ENCODE results near the gene LSS.

LSS gene

DNA sequence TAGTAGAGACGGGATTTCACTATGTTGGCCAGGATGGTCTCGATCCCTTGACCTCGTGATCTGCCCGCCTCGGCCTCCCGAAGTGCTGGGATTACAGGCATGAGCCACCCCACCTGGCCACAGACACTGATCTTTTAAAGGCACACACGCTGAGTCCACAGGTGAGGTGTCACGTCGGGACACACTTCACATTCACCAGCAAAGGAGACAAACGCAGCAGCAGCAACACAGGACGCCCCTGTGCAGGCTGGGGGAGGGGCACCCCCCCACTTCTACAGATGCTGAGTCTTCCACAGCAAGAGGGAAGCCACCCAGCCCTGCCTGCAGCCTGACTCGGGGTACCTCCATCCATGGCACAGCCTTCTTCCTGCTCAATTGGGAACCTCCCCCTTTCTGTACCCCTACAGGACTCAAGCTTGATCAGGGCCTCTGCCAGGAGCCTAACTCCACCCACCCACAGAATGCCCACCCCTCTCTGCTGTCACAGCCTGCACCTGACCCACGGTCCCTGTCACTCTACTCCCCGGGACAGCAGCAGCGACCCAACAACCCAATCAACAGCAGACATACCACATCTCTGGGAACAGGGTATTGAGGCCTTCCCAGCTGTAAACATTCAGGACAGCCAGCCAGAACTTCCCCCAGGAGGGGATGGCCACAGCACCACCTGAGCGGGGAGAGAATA lies 9.5 kb downstream of the LSS start:
- no peak for DNase-seq (ENCODE audit: low read depth in 2 of 2)

DNA sequence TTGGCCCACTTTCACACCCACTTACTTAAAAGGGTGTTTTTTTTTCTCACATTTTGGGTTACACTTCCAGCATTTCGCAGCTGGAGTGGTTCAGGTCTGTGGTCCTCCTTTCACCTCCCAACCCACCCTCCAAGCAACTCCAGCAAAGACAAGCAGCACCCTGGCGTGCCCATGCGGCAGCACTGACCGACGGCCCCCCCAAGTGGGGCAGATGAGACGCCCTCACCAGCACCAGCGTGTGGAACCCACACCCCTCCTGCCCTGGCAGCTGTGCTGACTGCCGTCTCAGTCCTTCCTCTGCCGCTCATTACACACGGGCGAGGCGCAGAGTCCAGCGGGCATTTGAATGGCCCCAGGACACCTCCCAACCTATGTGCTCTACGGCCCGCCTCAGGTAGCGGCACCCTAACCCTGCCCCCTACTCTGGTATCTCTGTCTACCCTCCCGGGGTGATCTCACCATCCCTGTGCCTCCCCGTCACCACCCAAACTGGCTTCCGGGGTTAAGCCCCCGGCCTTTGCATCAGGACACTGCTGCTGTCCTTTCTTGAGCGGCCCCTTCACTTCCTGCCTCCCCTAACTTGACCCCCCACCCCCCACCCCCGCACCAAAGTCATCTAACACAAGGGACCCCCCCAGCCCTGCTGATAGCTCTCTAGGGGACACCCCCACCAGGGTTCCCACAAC lies 10.9 kb downstream of the LSS start:
- no peak for DNase-seq (ENCODE audit: low read depth in 2 of 2)

DNA sequence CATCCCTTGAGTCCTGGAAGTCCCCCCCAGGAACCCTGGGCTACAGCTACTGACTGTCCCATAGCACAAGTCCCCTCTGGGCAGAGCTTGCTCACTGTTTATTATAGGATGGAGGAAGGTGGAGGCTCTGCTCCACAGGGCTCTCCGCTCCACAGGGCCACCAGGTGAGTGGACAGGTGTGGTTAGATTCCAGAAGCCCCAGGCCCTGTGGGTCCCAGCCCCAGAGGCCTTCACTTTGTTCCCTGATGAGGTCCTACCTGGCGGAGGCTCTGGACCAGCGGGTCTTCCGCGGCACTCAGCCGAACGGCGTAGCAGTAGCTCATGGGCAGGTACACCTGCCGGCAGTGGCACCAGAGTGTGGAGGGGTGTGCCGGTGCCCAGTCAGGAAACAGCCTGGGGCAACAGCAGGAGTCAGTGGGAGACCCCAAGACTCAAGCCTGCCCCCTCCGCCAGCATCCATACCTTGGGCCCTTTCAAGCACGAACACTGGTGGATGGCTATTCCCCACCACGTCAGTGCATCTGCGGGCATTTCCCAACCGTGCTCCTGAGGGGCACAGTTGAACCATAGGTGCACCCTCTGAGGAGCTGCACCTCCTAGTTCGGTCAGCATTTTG lies 12.3 kb downstream of the LSS start:
- DNase-seq (ENCODE audit: low read depth in 2 of 2): no peak

DNA sequence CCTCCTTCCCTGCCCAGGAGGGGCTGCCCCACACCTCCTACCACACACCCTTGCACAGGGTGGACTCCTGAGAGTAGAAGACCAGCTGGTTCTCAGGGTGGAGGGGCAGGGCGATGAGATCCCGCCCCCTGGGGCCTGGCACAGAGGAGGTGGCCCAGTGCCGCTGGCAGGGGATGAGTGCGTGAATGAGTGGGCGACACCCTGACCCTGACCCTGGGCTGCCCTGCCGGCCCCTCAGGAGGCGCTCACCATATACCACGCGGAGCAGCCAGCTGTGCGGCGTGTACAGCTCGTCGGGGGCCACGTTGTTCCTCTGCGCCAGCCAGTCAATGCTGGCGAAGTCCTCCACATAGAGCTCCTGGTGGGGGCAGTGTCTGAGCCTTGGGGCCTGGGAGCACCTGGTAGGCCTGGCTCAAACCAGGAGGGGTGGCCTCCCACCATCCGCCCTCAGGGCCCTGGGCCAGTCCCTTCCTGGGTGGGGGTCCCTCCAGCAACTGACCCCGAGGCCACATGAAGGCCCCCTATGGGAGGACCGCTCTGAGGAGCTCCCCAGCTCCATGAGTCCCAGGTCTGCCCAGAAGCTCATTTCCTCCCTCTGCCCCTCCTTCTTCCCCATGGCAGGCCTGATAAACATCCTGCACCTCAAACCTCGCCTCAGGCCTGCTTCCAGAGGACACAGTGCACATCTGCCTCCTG lies 13.0 kb downstream of the LSS start:
- no peak for DNase-seq (ENCODE audit: low read depth in 2 of 2)

DNA sequence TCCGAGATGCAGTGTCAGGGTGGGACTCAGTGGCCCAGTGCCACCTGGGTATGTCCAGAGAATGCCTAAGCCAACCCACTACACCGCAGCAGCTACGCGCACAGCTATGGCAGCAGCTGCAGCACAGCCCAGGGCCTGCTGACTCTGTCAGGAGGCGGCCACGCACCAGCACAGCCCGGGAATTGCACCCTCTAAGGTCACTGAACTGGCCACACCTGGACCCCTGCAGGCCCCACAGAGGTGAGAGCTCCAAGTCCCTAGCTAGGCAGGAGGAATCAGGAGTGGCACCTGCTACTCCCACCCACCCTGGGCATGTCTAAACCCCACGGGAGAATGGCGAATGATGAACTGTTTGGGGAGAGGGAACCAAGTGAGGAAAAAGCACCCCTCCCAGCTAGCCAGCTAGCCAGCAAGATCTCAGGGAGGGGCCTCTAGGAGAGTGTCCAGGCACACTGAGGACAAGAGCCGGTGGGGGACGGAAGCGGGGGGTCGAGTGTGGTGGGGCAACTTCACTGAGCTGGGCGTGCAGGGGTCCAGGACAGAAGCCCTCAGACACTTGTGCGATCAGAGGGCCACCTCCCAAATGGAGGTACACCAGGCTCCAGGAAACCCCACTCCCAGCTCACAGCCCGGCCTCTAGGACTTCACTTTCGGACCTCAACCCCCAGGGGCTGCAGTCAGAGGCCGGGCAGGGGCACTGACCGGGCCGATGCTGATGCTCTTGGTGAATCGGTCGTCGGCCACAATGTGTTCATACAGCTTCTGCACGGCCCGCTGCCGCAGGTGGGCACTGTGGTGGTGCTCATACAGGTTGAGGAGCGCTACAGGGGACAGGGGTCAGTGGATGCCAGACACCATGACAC lies 13.9 kb downstream of the LSS start:
- no peak for DNase-seq (ENCODE audit: low read depth in 2 of 2)

DNA sequence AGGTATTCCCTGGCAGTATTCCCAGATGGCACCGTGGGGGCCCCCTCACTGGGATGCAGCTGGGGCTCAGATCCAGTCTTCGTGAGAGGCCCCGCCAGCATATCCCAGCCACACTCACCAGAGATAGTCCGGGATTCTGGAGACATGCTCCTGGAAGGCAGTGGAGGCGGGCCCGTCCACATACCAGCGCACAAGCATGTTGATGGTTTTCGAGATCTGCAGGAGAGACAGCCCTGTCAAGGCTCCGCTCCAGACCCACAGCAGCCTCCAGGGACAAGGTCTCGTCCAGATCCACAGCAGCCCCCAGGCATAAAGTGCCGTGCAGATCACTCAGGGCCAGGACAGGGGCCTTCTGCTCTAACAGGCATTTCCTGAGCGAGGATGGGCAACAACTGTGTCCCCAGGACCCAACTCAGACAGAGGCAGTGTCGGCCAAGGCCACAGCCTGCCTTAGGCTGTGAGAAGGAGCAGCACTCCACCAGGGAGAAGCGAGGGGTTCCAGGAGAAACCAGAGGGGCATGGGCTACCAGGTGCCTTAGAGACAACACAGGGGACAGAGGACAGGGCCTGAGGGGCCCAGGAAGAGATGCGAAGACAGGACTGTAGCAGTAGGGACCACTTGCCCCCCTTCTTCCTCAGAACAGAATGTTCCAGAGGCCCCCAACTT lies 14.8 kb downstream of the LSS start:
- no peak for DNase-seq (ENCODE audit: low read depth in 2 of 2)

DNA sequence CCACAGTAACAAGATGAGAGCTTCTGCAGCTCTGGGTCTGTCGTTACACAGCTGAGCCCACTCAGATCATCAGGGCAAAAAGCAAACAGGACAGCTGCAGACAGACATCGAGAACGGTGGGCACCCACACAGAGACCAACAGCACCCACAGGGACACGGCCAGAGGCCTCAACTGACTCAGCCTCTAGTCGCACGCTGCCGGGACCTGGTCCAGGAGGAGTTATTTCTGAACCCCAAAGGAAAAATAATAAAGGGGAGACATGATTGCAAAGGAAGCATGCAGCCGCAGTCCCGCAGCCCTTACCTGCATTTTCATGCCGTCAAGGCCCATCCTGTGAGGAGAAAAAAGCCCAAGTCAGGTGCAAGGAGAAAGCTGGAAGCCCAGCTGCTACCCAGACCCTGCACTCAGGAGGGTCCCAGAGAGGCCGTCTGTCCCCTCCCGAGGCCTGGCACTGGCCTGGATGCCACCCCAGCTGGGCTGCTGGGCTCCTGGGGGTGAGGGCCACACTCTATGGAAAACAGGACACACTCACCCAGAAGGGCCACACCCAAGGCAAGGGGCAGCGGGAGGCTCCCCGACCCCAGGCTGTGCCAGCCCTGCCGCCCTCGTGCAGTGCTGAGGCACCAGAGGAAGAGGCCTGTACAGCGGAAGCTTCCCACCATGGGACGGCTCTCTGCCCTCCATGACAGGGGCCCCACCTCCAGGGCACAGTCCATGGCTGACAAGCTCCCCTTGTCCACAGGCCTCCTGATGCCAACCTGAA lies 15.7 kb downstream of the LSS start:
- DNase-seq (ENCODE audit: low read depth in 2 of 2): no peak

DNA sequence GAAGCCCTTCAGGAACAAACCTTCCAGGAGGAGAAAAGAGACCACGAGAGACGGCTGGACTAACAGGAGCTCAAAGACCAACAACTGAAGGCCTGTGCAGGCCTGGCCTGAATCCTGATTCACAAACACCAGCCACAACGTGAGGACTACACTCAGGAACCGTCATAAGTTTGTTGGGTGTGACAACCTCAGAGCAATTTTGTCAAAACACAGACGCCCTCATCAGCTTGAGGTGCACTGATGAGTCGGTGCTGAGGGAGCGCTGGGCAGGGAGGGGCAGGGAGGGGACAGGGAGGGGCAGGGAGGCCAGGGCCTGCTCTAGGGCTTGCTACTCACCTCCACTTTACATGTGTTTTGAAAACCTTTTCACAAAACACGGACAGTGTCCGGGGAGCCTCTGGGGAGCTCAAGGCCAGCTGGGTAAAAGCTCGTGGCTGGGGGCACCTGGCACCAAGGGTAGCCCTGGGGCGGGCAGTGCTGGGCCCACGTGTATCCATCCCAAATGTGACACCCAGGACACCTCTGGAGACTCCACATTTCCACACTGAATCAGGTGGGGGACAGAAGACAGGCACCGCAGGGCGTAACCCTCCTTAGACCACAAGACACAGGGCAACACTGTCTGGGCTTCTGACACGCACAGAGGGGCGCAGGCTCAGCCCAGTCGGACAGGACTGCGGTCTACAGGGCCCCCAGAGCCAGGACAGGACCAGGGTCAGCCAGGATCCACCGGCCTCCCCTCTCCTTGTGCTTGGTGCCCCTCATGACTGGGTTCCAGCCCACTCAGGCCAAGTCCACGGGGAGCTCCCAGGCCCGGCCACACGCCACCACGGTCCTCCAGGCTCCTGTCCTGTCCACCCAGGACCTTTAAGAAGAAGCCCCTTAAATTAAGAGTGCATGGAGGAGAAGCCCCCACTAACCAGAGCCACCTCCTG lies 16.5 kb downstream of the LSS start:
- DNase-seq (ENCODE audit: low read depth in 2 of 2): no peak

DNA sequence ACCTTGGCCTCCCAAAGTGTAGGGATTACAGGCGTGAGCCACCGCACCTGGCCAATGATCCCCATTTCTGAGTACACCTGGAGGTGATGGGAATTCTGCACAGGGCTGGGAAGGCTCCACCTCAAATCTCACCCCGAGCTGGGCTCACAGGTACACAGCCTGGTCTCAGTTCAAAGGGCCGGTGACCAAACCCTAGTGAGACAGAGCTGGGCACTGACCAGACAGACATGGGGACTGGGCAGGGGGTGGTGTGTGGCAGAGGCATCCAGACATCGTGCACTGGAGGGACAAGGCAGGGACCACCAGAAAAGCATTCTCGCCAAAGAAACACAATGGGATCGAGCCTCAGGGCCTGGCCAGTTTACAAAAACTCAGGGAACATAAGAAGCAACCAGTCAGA lies 17.2 kb downstream of the LSS start:
- no peak for DNase-seq (ENCODE audit: low read depth in 2 of 2)

DNA sequence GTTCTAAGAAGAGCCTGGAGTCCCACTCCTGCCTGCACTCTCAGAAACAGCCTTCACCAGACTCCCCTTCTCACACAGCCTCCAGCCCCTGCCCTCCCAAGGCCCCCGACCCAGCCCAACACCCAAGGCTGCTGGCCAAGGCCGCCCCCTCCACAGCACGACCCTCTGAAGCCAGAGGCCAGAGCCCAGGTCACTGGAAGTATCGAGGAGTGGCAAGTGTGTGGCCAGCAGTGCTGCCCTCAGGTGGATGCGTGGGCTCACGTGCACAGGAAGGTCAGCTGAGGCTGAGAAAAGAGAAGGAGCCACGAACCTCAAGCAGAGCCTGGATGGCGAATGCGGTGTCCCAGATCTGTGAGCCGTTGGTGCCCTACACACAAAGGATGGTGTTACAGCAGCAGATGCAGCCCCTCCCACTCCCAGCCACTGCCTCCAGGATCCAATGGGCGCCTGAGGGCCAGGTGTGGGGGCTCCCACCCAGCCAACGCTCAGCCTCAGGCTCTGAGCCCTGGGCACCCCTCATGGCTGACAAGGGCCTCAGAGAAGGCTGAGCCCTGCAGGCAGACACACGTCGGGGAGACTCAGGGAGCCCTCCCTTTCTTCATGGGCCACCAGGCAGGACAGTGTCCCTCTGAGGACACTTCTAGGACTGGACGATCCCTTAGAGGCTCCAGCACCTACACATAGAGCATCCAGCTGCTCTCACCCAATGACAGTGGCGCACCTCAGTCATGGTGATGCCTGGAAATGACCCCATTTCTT lies 18.0 kb downstream of the LSS start:
- DNase-seq (ENCODE audit: low read depth in 2 of 2): no peak

DNA sequence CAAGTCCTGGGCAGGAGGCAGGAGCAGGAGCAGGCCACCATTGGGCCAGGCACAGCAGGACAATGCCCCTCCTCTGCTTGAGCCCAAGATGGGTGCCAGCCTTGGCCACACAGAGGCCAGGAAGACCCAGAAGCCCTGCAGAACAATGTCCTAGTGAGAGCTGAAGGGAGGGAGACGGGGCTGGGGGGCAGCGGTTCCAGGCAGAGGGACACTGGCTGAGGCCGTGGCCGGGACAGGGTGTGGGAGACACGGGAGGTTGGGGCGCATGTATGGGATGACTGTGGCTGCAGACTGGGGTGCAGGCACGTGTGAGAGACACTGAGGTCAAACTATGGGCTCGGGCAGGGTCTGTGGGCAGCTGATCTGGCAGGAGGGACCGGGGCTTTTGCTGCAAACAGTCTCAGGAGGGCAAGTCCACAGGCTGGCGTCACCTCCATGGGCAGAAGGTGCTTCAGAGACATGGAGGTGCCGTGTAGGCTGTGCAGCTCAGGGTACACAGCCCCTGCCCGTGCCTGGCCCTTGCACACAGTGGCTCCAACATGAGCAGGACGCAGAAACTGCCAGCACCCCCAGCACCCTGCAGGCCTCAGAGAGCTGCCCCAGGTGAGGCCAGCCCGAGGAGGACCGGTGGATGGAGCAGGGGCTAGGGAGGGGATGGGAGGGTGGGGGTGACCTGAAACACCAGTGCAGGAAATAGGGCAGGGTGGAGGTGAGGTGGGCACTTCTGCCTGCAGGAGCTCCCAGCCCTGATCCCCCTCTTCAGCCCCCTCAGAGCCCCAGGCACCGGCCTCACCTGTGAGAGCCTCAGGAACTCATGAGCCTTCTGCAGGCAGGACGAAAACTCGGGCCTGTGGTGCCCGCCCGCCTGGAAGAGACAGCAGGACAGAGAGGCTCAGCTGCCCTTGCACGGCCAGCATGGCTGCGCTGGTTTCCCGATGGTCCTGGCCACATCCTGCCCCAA lies 19.5 kb downstream of the LSS start:
- no peak for DNase-seq (ENCODE audit: low read depth in 2 of 2)

DNA sequence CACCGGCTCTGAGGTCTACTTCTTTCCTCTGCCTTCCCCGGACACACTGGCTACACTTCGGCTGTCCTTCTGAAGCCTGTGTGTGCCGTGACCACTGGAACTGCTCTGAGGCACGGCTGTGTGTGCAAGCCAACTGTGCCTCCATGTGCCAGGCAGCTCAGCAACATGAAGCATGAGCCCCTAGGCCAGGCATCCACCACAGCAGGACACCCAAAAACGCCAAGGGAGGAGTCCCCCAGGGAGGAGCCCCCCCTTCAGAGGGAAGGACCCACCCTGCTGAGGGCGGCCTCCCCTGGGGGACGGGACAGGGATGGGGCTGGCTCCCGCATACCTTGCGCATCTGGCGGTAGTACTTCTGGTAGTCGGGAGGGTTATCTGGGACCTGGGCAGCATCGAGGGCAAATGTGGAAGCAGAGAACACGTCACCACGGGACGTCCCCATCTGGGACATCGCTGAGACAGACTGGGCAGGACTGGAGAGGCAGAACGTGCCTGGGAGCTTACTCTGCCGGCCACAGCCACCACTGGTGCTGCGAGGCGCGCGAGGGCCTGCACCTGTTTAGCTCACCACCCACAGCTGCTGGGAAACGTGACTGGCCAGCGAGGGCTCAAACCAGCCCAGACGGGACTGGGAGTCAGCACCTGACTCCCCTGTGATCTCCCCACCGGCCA lies 20.5 kb downstream of the LSS start:
- no peak for DNase-seq (ENCODE audit: low read depth in 2 of 2)

DNA sequence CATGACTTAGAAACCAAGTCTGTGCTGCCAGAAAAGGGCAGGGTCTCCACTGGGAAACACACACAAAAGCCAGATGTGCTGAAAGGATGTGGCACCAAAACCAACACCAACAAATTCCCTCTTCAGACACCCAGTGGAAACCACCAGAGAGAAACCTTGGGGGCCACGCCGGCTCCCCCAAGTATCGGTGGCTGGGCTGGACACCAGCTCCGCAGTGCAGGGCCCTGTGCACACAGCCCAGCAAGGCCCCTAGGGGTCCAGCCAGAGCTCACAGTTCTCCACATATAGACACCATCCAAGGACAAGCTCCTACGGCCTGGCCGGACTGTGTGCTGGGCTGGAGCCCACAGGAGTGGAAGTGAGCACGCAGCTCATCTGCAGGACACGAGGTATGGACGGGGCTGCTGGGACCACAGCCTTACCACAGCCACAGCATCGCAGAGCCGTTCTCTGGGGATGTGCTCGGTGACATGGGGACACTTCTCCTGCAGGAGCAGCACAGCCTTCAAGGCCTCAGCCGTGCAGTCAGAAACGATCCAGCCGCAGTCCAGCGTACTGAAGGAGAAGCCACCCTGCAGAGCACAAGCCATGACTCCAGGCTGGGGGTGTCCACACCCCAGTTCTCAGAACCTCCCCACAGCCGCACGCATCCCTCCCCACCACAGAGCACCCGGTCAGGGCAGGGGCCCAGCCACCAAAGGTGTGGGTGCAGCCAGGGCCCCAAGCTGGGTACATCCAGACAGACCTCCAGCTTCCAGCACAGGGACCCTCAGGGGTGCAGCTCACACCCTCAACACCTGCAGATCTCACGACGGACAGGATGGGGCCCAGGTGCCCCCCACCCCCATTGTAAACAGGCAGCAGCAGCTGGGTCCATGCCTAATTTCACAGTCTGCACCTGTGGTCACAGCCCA lies 21.3 kb downstream of the LSS start:
- no peak for DNase-seq (ENCODE audit: low read depth in 2 of 2)

DNA sequence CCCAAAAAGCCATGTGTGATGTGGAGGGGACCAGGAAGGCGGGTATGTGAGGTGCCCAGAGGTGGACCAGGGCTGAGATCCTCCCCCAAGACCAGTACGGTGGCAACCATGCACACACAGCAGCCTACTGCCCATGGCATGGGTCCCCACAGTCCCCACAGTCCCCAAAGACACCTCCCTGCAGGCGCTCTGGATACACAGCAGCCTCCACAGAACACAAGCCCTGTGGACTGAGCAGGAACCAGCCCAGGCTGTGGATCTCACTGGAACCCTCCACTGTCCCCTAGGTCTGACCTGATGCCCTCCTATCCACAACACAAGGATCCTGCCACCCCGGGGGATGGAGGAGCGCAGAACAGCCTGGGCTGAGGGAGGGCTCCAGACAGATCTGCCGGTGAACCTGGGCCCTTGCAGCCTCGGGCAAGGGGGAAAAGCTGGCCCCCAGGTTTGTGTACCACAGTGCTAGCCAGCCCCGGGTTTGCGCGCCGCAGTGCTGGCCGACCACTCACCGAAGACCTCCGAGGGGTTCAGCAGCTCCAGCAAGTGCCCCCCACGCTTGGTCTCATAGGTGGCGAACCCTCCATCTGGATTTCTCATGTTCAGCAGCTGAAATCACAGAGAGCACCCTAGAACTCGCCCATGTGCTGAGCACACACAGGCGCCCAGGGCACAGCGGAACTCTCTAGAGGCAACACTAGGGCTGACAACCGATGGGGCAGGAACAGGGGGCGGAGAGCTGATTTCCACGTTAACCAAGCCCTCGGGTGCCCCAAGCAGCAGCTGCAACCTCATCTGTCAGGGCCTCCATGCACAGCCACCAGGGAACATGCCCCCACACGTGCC lies 22.2 kb downstream of the LSS start:
- DNase-seq (ENCODE audit: low read depth in 2 of 2): no peak

DNA sequence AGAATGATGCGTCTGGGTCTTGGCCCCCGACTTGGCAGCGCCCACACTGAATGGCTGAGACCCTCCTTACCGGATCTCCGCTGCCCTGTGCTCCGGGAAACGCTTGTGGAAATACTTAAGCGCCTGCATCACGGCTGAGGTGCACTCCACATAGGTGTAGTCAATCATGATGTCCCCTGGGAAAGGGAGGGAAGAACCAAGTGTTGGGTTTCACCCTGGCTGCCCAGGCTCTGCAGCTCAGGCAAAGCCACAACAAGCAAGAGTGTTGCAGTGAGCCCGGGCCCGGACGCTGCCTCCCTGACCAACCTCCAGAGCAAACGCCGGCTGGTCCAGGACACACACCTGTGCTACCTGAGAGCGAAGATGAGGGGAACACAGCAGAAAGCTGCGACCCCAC lies 22.8 kb downstream of the LSS start:
- DNase-seq (ENCODE audit: low read depth in 2 of 2): no peak

Measured in stimulated activated CD8-positive, alpha-beta memory T cell treated with anti-CD3 and anti-CD28 coated beads, Interleukin-15, amount 100 ng/mL, for 48 hours (primary cell).